A549 (cell line): Measurements from ENCODE around the gene WWP2. TPM values are rescaled to one million over a fixed set of nuclear protein-coding genes. Genes with fewer than 3 reads are reported as not detected.

ENCODE experiments used
- ATAC-seq, 2 experiments: fragments of 200-7000 bp in 1 of 2; fragments of >200 bp in 1 of 2; cut with Nextera tagmentation in 1 of 2; cut with Tn5 transposase in 1 of 2; 3 replicates each; pipeline versions ENCODE4 v1.8.0 to v1.9.1; 2018 to 2020; ENCODE audit warnings: mild to moderate bottlenecking in 1 of 2, moderate library complexity in 1 of 2
- CTCF ChIA-PET: fragments of 300-600 bp; sonication (Branson Sonifier 250); formaldehyde crosslinking; extraction: SDS; loops from one replicate; lab custom pipeline; 2021; ENCODE audit warnings: antibody characterized with exemption, inconsistent platforms; lab: Yijun Ruan, JAX
- POLR2A ChIA-PET: fragments of 350-600 bp; formaldehyde crosslinking; extraction: SDS; loops from one replicate; lab custom pipeline; 2021; ENCODE audit warnings: antibody characterized with exemption, inconsistent platforms; lab: Yijun Ruan, JAX
- DNase-seq, 2 experiments: peaks; one replicate each; pipeline versions ENCODE4 v3.0.0 to v3.0.0-alpha.2; 2011 to 2016; ENCODE audit warnings: low read depth in 1 of 2, low spot score in 1 of 2
- FAIRE-seq: peaks from 2 replicates; lab custom pipeline; 2011; peaks lifted over from hg19 to GRCh38; lab: Jason Lieb, UNC
- H3K27ac ChIP-seq, 2 experiments: fragments of >200 bp; sonication (Bioruptor Twin); formaldehyde crosslinking; 3 replicates each; pipeline ENCODE4 v1.5.1; 2016 to 2017
- H3K4me1 ChIP-seq: fragments of >200 bp; sonication (Bioruptor Twin); formaldehyde crosslinking; 3 replicates; pipeline ENCODE4 v1.6.1; 2016
- H3K4me2 ChIP-seq: fragments of >200 bp; sonication (Bioruptor Twin); formaldehyde crosslinking; 3 replicates; pipeline ENCODE4 v1.6.1; 2016
- H3K4me3 ChIP-seq: fragments of >200 bp; sonication (Bioruptor Twin); formaldehyde crosslinking; 3 replicates; pipeline ENCODE4 v1.5.1; 2016
- H3K9me3 ChIP-seq: fragments of >200 bp; sonication (Bioruptor Twin); formaldehyde crosslinking; 3 replicates; pipeline ENCODE4 v1.6.1; 2016
- CBX2 ChIP-seq: fragments of 200-600 bp; sonication (generic); IDR thresholded peaks from 2 replicates; pipeline ENCODE4 v1.6.1; 2016; ENCODE audit warnings: low read depth, mild to moderate bottlenecking, borderline replicate concordance
- CTCF ChIP-seq: fragments of >200 bp; sonication (Bioruptor Twin); formaldehyde crosslinking; IDR thresholded peaks from 3 replicates; pipeline ENCODE4 v1.5.1; 2016
- EP300 ChIP-seq, 2 experiments: fragments of >200 bp; sonication (Bioruptor Twin); formaldehyde crosslinking; IDR thresholded peaks; 2 replicates in 1 of 2; 3 replicates in 1 of 2; pipeline ENCODE4 v1.6.1; 2016 to 2017
- ESRRA ChIP-seq: fragments of 150-350 bp; IDR thresholded peaks from 2 replicates; pipeline ENCODE4 v1.6.1; 2014; ENCODE audit warnings: mild to moderate bottlenecking, low read length, borderline replicate concordance
- FOSB ChIP-seq: fragments of 250-450 bp; sonication (Bioruptor Pico); IDR thresholded peaks from 2 replicates; pipeline ENCODE4 v1.5.0; 2020; ENCODE audit warnings: mild to moderate bottlenecking, moderate library complexity
- HEYL ChIP-seq: fragments of 250-450 bp; sonication (Bioruptor Pico); IDR thresholded peaks from 2 replicates; pipeline ENCODE4 v1.8.0; 2021; ENCODE audit warnings: mild to moderate bottlenecking, moderate library complexity
- JUN ChIP-seq, 2 experiments: fragments of >200 bp; sonication (Bioruptor Twin); formaldehyde crosslinking; IDR thresholded peaks; 2 replicates in 1 of 2; 3 replicates in 1 of 2; pipeline ENCODE4 v1.6.1; 2016 to 2017
- MYC ChIP-seq: IDR thresholded peaks from 2 replicates; pipeline ENCODE4 v1.6.1; 2012; ENCODE audit warnings: mild to moderate bottlenecking, inconsistent platforms, low read length, improper control_type of control experiment, borderline replicate concordance
- NFE2L2 ChIP-seq: fragments of 150-350 bp; conservative IDR thresholded peaks from 2 replicates; pipeline ENCODE4 v1.6.1; 2014; ENCODE audit warnings: low read length
- NR3C1 ChIP-seq: fragments of >200 bp; sonication (Bioruptor Twin); formaldehyde crosslinking; IDR thresholded peaks from 3 replicates; pipeline ENCODE4 v1.6.1; 2017
- RAD21 ChIP-seq, 2 experiments: fragments of >200 bp in 1 of 2; sonication (Bioruptor Twin) in 1 of 2; formaldehyde crosslinking in 1 of 2; IDR thresholded peaks in 1 of 2; conservative IDR thresholded peaks in 1 of 2; 2 replicates in 1 of 2; 3 replicates in 1 of 2; pipeline ENCODE4 v1.6.1; 2012 to 2018; ENCODE audit warnings: inconsistent platforms in 1 of 2
- RARB ChIP-seq: fragments of 250-450 bp; sonication (Bioruptor Pico); IDR thresholded peaks from 2 replicates; pipeline ENCODE4 v1.8.0; 2021; ENCODE audit warnings: mild to moderate bottlenecking, moderate library complexity
- RCOR1 ChIP-seq: fragments of 150-350 bp; IDR thresholded peaks from 2 replicates; pipeline ENCODE4 v1.6.1; 2014; ENCODE audit warnings: antibody characterized with exemption, low read length, low read depth
- SMC3 ChIP-seq: fragments of >200 bp; sonication (Bioruptor Twin); formaldehyde crosslinking; IDR thresholded peaks from 3 replicates; pipeline ENCODE4 v1.6.1; 2018; ENCODE audit warnings: inconsistent platforms
- TP53 ChIP-seq: fragments of 250-450 bp; sonication (Bioruptor Pico); IDR thresholded peaks from 2 replicates; pipeline ENCODE4 v1.5.0; 2021; ENCODE audit warnings: mild to moderate bottlenecking, moderate library complexity
- ZFP36 ChIP-seq: fragments of 450-650 bp; IDR thresholded peaks from 2 replicates; pipeline ENCODE4 v1.6.1; 2014; ENCODE audit warnings: borderline replicate concordance; ENCODE audit not compliant: partially characterized antibody
- WGBS: methylation state at CpG from one replicate; pipeline ENCODE4 v1.1.6; 2017; ENCODE audit errors: missing lambda C conversion rate; 5-methylcytosine and 5-hydroxymethylcytosine counted together
- polyA plus RNA-seq, 4 experiments: library from polyadenylated mRNA; depleted of rRNA in 3 of 4; stranded (reverse); fragments of >200 nt; fragmentation: RNase III in 1 of 4; extraction: RNeasy Plus Mini Kit Qiagen cat#74134 plus additional on column Dnase treatment in 1 of 4; gene quantifications; 2 replicates in 3 of 4; 3 replicates in 1 of 4; pipeline ENCODE4 v1.2.3, GENCODE V29; 2011 to 2017
- TF ChIP-seq, protein P1 (sequence below): IDR thresholded peaks from 2 replicates; pipeline ENCODE4 v1.6.1; 2012
- TF ChIP-seq, protein P2 (sequence below): IDR thresholded peaks from 2 replicates; pipeline ENCODE4 v1.6.1; 2012; ENCODE audit warnings: low read depth, borderline replicate concordance

The WWP2 gene
- polyA plus RNA-seq, 2 of the 4 experiments (the other 2 are of a cell fraction): 16.1 to 16.2 TPM

DNA sequence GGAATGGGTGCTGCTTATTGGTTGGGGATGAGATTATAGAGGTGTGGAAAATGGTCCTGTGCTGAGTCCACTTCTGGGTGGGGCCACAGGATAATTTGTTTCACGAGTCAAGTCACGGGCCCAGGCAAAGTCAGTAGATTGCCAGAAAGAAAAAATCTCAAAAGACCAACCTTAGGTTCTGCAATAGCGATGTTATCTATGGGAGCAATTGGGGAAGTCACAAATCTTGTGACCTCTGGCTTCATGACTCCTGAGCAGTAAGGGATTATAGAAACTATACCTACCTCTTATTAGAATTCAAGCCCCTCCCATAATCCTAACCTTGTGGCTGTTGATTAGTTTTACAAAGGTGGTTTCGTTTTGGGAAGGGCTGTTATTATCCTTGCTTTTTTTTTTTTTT is 31.4 kb downstream of the WWP2 start:
- no peaks in the 10 kb centered on the region for H3K4me1 ChIP-seq
- ChIA-PET POLR2A (no interaction called here), CTCF (interaction anchor here (0.6 to 9.7 kb wide), 2 partner anchors 67 to 140 kb away, joined by 4 to 288 read pairs; no protein-coding TSS in a partner anchor)
- no peaks in the 10 kb centered on the region for H3K9me3 ChIP-seq
- H3K27ac ChIP-seq: no peak overlapping the region
- WGBS: 97% methylated on average over 4 of the region's 4 CpGs
- no peak overlapping the region for H3K4me3 ChIP-seq
- no peak overlapping the region for H3K4me2 ChIP-seq
- DNase-seq (no peak), ATAC-seq (no peak), FAIRE-seq (no peak)
- TF ChIP-seq CBX2 (no peak), MYC (no peak), ESRRA (no peak), ZFP36 (no peak), EP300 (IDR thresholded peaks at IDR 0.05) (no peak), FOSB (CRISPR knock-in tag) (no peak), SMC3 (no peak), RCOR1 (no peak), TP53 (CRISPR knock-in tag) (no peak), NFE2L2 (no peak), RARB (CRISPR knock-in tag) (no peak), JUN (IDR thresholded peaks at IDR 0.05) (no peak), HEYL (no peak), NR3C1 (no peak)
- TF ChIP-seq, protein P1, sequence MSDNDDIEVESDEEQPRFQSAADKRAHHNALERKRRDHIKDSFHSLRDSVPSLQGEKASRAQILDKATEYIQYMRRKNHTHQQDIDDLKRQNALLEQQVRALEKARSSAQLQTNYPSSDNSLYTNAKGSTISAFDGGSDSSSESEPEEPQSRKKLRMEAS: no peak
- TF ChIP-seq, protein P2, sequence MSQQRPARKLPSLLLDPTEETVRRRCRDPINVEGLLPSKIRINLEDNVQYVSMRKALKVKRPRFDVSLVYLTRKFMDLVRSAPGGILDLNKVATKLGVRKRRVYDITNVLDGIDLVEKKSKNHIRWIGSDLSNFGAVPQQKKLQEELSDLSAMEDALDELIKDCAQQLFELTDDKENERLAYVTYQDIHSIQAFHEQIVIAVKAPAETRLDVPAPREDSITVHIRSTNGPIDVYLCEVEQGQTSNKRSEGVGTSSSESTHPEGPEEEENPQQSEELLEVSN: no peak

- H3K4me2 ChIP-seq: no peak overlapping the region
- no peak overlapping the region for H3K27ac ChIP-seq
- CTCF ChIA-PET: interaction anchor here (0.8 to 9.7 kb wide), 5 partner anchors 21 to 139 kb away, joined by 3 to 288 read pairs (median 10); no protein-coding TSS in a partner anchor
- 85% methylated on average over 2 of the region's 2 CpGs for WGBS
- no peak overlapping the region for H3K4me3 ChIP-seq
- TF ChIP-seq TP53 (CRISPR knock-in tag) (no peak), ESRRA (no peak), FOSB (CRISPR knock-in tag) (no peak)
- no peak for ATAC-seq
- no peak for FAIRE-seq
- no peaks in the 10 kb centered on the region for H3K4me1 ChIP-seq
- POLR2A ChIA-PET: no interaction called here
- no peak for DNase-seq
- no peaks in the 10 kb centered on the region for H3K9me3 ChIP-seq
These were observed 32.4 kb downstream of the WWP2 start for GRCh38 chr16:69794486-69794885.

DNA sequence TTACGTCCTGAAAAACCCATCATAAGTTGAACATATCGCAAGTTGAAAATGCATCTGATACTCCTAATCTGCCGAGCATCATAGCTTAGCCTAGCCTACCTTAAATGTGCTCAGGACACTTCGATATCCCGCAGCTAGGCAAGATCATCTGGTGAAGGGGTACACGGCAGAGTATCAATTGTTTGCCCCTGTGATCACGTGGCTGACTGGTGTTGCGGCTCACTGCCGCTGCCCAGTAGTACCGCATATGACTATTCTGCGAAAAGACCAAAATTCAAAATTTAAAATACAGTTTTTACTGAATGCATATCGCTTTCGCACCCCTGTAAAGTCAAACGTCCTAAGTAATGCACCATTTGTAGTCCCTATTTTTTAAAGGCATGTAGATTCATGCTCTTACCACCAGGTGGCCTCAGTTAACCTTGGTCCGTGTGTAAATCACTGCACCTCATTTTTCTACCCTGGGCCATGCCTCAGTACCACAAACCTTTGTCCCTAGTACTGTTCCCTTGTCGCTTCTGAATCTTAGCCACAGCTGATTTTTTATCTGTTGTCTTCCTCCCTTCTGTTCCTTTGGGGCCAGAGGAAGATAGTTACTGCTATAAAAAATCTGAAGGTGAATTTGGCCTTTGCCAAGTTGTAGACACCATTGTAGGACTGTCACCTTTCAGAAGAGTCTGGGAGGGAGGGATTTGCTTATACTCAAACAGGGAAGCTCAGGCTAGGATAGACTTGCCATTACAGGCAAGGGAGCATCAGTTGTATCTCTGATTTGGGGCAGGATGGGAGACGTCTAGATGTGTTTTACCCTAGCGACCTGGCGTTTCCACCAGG is 34.4 kb downstream of the WWP2 start:
- peak; percentile 94 for ATAC-seq
- no peak for FAIRE-seq

More for the DNA sequence above, 34.4 kb downstream of the WWP2 start:
- ChIA-PET POLR2A (no interaction called here), CTCF (interaction anchor here (0.6 to 9.7 kb wide), 43 partner anchors 10 to 856 kb away, joined by 3 to 288 read pairs (median 5); partner anchors contain the start of gene NOB1)
- peak; percentile 61 to 80 for DNase-seq
- Histone ChIP-seq H3K4me3 (no peak overlapping the region), H3K9me3 (no peaks in the 10 kb centered on the region), H3K4me2 (peak overlapping the region; percentile 40; the same call in 1 of the 3 replicates), H3K4me1 (no peaks in the 10 kb centered on the region), H3K27ac (peak overlapping the region in 1 of 2 experiments; percentile 16; a peak in 2 of 6 replicates)
- 38% methylated on average over 19 of the region's 19 CpGs for whole genome bisulfite sequencing
- peak; percentile 93 to 97 for TF ChIP-seq RAD21 (conservative IDR thresholded peaks at IDR 0.05 in 1 of 2, IDR thresholded peaks at IDR 0.05 in 1 of 2)
- no peak for TF ChIP-seq RCOR1
- peak; percentile 95 for TF ChIP-seq CTCF
- peak; percentile 94 for TF ChIP-seq SMC3
